Natural killer cell (primary cell): Measurements from ENCODE around the gene TAB2. TPM values are rescaled to one million over a fixed set of nuclear protein-coding genes. Genes with fewer than 3 reads are reported as not detected.

Experiments used
- ATAC-seq, 3 donors: fragments of 150-1000 bp in 2 of 3; fragments of 200-7000 bp in 1 of 3; cut with Tn5 transposase; 1 replicate in 1 of 3; 2 replicates in 2 of 3; pipeline ENCODE4 v1.10.0; 2021; ENCODE audit warnings: mild to moderate bottlenecking in 2 of 3, moderate library complexity in 2 of 3
- DNase-seq, 2 donors: peaks; one replicate each; pipeline versions ENCODE4 v3.0.0 to v3.0.0-alpha.2; 2013 to 2021; ENCODE audit warnings: mixed read lengths in 1 of 2
- H3K27ac ChIP-seq: one replicate; pipeline ENCODE4 v1.5.1; 2013; ENCODE audit warnings: mild to moderate bottlenecking, low read length
- H3K27me3 ChIP-seq: one replicate; pipeline ENCODE4 v1.6.1; 2013; ENCODE audit warnings: low read length; ENCODE audit not compliant: control insufficient read depth, insufficient read depth
- H3K36me3 ChIP-seq: one replicate; pipeline ENCODE4 v1.6.1; 2013; ENCODE audit warnings: low read length; ENCODE audit not compliant: control insufficient read depth, insufficient read depth
- H3K4me1 ChIP-seq: one replicate; pipeline ENCODE4 v1.6.1; 2013; ENCODE audit warnings: low read length; ENCODE audit not compliant: control insufficient read depth, insufficient read depth
- H3K4me3 ChIP-seq: one replicate; pipeline ENCODE4 v1.5.1; 2013; ENCODE audit warnings: low read length
- H3K9me3 ChIP-seq: one replicate; pipeline ENCODE4 v1.6.1; 2013; ENCODE audit warnings: low read length; ENCODE audit not compliant: control insufficient read depth, insufficient read depth
- H3K27ac Mint-ChIP-seq, 2 donors: one replicate each; pipeline ENCODE4 v1.8.0; 2022; ENCODE audit warnings: mild to moderate bottlenecking in 2 of 2, mixed read lengths in 2 of 2, moderate library complexity in 1 of 2
- H3K27me3 Mint-ChIP-seq, 2 donors: one replicate each; pipeline ENCODE4 v1.8.0; 2022; ENCODE audit warnings: low read depth in 2 of 2, mixed read lengths in 2 of 2
- H3K36me3 Mint-ChIP-seq: one replicate; pipeline ENCODE4 v1.8.0; 2022; ENCODE audit warnings: mixed read lengths
- H3K4me1 Mint-ChIP-seq, 2 donors: one replicate each; pipeline ENCODE4 v1.8.0; 2022; ENCODE audit warnings: mixed read lengths in 2 of 2
- H3K4me3 Mint-ChIP-seq: one replicate; pipeline ENCODE4 v1.8.0; 2022; ENCODE audit warnings: mild to moderate bottlenecking, moderate library complexity, mixed read lengths
- H3K9me3 Mint-ChIP-seq, 2 donors: one replicate each; pipeline ENCODE4 v1.8.0; 2022; ENCODE audit warnings: mixed read lengths in 2 of 2
- WGBS: methylation state at CpG from one replicate; pipeline ENCODE4 v1.1.7; 2013; ENCODE audit warnings: missing lambda C conversion rate; ENCODE audit not compliant: insufficient coverage; 5-methylcytosine and 5-hydroxymethylcytosine counted together
- intact Hi-C: fragments of 100-400 bp; cut with micrococcal nuclease; formaldehyde crosslinking; loops from one replicate; pipeline ENCODE4 v1.14.2; 2022
- total RNA-seq, 4 donors: library from RNA; stranded (reverse); fragments of 120-200 nt in 1 of 4; gene quantifications; one replicate each; pipeline versions ENCODE4 v1.2.3 to v1.2.4, GENCODE V29; 2013 to 2022
- TF ChIP-seq, protein P1 (sequence below): fragments of 200-600 bp; IDR thresholded peaks from one replicate; pipeline ENCODE4 v1.8.0; 2022; ENCODE audit warnings: antibody characterized with exemption

Gene TAB2
- total RNA-seq, 3 donors from 2014 or later (not counting 1 experiment from before 2014, with no cell fraction given), result 65.7 to 74.9 (median 68.9) TPM

- no peak overlapping the region for H3K27ac Mint-ChIP-seq
- TF ChIP-seq, protein P1, sequence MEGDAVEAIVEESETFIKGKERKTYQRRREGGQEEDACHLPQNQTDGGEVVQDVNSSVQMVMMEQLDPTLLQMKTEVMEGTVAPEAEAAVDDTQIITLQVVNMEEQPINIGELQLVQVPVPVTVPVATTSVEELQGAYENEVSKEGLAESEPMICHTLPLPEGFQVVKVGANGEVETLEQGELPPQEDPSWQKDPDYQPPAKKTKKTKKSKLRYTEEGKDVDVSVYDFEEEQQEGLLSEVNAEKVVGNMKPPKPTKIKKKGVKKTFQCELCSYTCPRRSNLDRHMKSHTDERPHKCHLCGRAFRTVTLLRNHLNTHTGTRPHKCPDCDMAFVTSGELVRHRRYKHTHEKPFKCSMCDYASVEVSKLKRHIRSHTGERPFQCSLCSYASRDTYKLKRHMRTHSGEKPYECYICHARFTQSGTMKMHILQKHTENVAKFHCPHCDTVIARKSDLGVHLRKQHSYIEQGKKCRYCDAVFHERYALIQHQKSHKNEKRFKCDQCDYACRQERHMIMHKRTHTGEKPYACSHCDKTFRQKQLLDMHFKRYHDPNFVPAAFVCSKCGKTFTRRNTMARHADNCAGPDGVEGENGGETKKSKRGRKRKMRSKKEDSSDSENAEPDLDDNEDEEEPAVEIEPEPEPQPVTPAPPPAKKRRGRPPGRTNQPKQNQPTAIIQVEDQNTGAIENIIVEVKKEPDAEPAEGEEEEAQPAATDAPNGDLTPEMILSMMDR, result no peak
Observed at GRCh38 chr6:149333266-149333620, 15.7 kb downstream of the TAB2 start.

DNA sequence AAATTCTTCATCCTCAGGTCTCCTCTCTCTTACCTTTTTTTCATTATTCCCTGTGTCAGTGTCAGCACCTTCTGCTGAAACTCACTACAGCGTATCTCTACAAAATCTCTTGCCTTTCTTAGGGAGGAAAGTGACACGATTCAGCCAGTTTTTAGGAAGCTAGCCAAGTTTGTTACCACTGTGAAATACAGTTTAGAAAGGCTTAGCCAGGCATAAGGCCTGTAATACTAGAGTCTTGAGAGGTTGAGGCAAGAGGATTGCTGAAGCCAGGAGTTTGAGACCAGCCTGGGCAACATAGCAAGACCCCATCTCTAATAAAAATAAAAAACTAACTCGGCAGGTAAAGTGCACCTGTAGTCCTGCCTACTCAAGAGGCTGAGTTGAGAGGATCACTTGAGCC lies 16.7 kb downstream of the TAB2 start:
- H3K9me3 Mint-ChIP-seq, result no peaks in the 10 kb centered on the region
- no peak overlapping the region for H3K4me3 Mint-ChIP-seq
- H3K27me3 Mint-ChIP-seq, result no peaks in the 10 kb centered on the region
- DNase-seq, result no peak
- no peaks in the 10 kb centered on the region for H3K36me3 ChIP-seq
- no peak overlapping the region for H3K27ac ChIP-seq
- H3K4me1 ChIP-seq, result no peaks in the 10 kb centered on the region
- WGBS, result 63% methylated on average over 3 of the region's 3 CpGs
- H3K4me3 ChIP-seq, result no peak overlapping the region
- TF ChIP-seq, protein P1, result no peak
- H3K36me3 Mint-ChIP-seq, result no peaks in the 10 kb centered on the region
- H3K27ac Mint-ChIP-seq, result peak overlapping the region in 1 of 2 donors; percentile 2
- intact Hi-C loops, result loop anchor here (2.0 kb wide), 1 partner anchor 15 kb away; no protein-coding TSS in a partner anchor
- no peaks in the 10 kb centered on the region for H3K9me3 ChIP-seq
- no peaks in the 10 kb centered on the region for H3K27me3 ChIP-seq
- peaks cover 81 to 82% of the 10 kb centered on the region in 2 donors for H3K4me1 Mint-ChIP-seq
- ATAC-seq, result no peak

More at GRCh38 chr6:149333266-149333620, 15.7 kb downstream of the TAB2 start:
- H3K36me3 Mint-ChIP-seq, result no peaks in the 10 kb centered on the region
- DNase-seq (no peak), ATAC-seq (no peak)
- H3K27ac ChIP-seq, result no peak overlapping the region
- no peak overlapping the region for H3K4me3 ChIP-seq
- no peaks in the 10 kb centered on the region for H3K36me3 ChIP-seq
- 86% methylated on average over 3 of the region's 4 CpGs for WGBS
- H3K4me1 ChIP-seq, result no peaks in the 10 kb centered on the region
- intact Hi-C loops, result no loop called here
- no peaks in the 10 kb centered on the region for H3K9me3 ChIP-seq
- H3K27me3 ChIP-seq, result no peaks in the 10 kb centered on the region
- H3K9me3 Mint-ChIP-seq, result no peaks in the 10 kb centered on the region
- H3K4me3 Mint-ChIP-seq, result no peak overlapping the region
- H3K27me3 Mint-ChIP-seq, result no peaks in the 10 kb centered on the region
- peaks cover 84 to 85% of the 10 kb centered on the region in 2 donors for H3K4me1 Mint-ChIP-seq

DNA sequence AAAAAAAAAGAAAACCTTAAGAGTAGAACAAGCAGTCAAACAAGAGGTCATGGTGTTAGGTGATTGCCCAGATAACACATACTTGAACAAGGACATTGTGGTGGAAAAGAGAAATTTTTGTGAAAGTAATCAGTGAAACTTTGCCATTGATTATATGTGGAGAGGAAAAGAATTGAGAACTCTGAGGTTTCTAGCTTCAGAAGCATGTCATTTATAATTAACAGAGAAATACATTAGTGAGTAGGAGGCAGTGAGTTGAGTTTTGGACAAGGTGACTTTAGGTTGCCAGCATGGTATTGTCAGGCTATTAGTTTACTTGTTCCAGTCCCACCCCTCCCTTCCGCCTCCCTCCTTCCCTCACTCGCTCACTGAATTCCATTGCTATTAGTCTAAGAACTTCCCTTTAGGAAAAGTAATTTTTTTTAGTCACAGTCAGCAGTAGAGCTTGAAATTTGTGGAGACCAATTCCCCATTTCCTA lies 17.2 kb downstream of the TAB2 start:
- peak overlapping the region in 1 of 2 donors; percentile 2 for H3K27ac Mint-ChIP-seq
- Histone ChIP-seq H3K36me3 (no peaks in the 10 kb centered on the region), H3K27ac (no peak overlapping the region), H3K9me3 (no peaks in the 10 kb centered on the region), H3K27me3 (no peaks in the 10 kb centered on the region), H3K4me1 (no peaks in the 10 kb centered on the region), H3K4me3 (no peak overlapping the region)
- ATAC-seq (no peak), DNase-seq (no peak)
- H3K4me3 Mint-ChIP-seq, result no peak overlapping the region
- no peaks in the 10 kb centered on the region for H3K27me3 Mint-ChIP-seq
- WGBS, result 100% methylated on average over 1 of the region's 2 CpGs
- no peaks in the 10 kb centered on the region for H3K9me3 Mint-ChIP-seq
- intact Hi-C loops, result loop anchor here (2.0 kb wide), 1 partner anchor 16 kb away; no protein-coding TSS in a partner anchor
- TF ChIP-seq, protein P1, result no peak
- peaks cover 77 to 78% of the 10 kb centered on the region in 2 donors for H3K4me1 Mint-ChIP-seq
- no peaks in the 10 kb centered on the region for H3K36me3 Mint-ChIP-seq
